ENCODE data around the gene HOXA13.

HOXA13 gene

DNA sequence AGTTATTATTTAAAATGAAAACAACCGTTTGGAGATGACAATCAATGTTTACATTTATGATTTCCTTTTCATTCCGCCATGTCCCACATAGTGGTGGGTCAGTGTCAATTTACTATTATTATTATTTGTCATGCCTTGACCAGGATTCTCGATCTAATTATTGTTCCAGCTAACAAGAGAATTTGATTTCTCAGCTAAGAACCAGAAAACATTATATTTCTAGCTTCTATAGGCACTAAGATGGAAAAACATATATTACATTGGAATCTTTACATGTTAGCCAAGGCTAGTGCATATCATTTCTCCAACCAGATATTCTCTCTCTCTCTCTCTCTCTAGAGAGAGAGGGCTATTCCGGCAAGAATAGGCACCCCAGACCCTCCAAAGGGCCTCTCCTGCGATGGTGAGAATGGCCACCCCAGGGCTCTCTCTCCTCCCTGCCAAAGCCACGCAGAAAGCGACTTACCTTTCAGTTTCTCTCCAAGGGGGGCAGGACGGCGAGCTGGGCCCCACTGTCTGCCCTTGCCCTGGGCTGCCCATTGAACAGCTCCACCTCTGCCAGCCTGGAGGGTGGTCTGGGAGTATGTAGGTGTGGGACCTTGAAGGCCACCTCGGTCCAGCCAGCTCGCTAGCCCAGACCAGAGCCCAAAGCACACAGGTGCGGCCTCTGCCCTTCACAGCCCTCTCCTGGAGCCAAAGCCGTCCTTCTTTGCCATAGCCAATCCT lies 49.9 kb downstream of the HOXA13 start (continued):
- TF ChIP-seq RBAK (tag by site-specific recombination; IDR thresholded peaks at IDR 0.05) (no peak), ZNF23 (tag by site-specific recombination; IDR thresholded peaks at IDR 0.05; ENCODE audit: borderline replicate concordance) (no peak), GLI4 (tag by site-specific recombination; IDR thresholded peaks at IDR 0.05) (no peak), GLIS2 (tag by site-specific recombination; IDR thresholded peaks at IDR 0.05) (peak; percentile 45; the same call in 1 of the 2 replicates), HOXA7 (CRISPR knock-in tag; IDR thresholded peaks at IDR 0.05; ENCODE audit: borderline replicate concordance) (no peak), ZNF76 (tag by site-specific recombination; IDR thresholded peaks at IDR 0.05; ENCODE audit: borderline replicate concordance, low read depth) (no peak), SP7 (tag by site-specific recombination; IDR thresholded peaks at IDR 0.05) (no peak), GLIS1 (tag by site-specific recombination; IDR thresholded peaks at IDR 0.05) (peak; percentile 15; the same call in 1 of the 2 replicates), ZNF404 (tag by site-specific recombination; IDR thresholded peaks at IDR 0.05) (no peak), ZNF561 (tag by site-specific recombination; IDR thresholded peaks at IDR 0.05; ENCODE audit: borderline replicate concordance) (no peak), ZNF670 (tag by site-specific recombination; IDR thresholded peaks at IDR 0.05; ENCODE audit: low read depth) (no peak), ZNF112 (tag by site-specific recombination; IDR thresholded peaks at IDR 0.05) (no peak), ZNF169 (tag by site-specific recombination; IDR thresholded peaks at IDR 0.05) (no peak), ZBTB17 (tag by site-specific recombination; IDR thresholded peaks at IDR 0.05) (no peak), ZSCAN16 (tag by site-specific recombination; IDR thresholded peaks at IDR 0.05) (no peak), ZNF558 (tag by site-specific recombination; IDR thresholded peaks at IDR 0.05) (no peak), ZNF341 (tag by site-specific recombination; IDR thresholded peaks at IDR 0.05; ENCODE audit: low read depth) (no peak; the same call in 1 of the 2 replicates), KLF9 (tag by site-specific recombination; IDR thresholded peaks at IDR 0.05; ENCODE audit: low read depth) (0 out of 2 replicates have a peak, but pooled peaks have one; percentile 14), ZBTB7A (tag by site-specific recombination; IDR thresholded peaks at IDR 0.05; ENCODE audit: low read depth) (no peak), ZNF785 (tag by site-specific recombination; IDR thresholded peaks at IDR 0.05) (no peak), ZSCAN30 (tag by site-specific recombination; IDR thresholded peaks at IDR 0.05) (no peak), ZNF292 (tag by site-specific recombination; IDR thresholded peaks at IDR 0.05; ENCODE audit: borderline replicate concordance, low read depth) (no peak)
- TF ChIP-seq, protein P1, sequence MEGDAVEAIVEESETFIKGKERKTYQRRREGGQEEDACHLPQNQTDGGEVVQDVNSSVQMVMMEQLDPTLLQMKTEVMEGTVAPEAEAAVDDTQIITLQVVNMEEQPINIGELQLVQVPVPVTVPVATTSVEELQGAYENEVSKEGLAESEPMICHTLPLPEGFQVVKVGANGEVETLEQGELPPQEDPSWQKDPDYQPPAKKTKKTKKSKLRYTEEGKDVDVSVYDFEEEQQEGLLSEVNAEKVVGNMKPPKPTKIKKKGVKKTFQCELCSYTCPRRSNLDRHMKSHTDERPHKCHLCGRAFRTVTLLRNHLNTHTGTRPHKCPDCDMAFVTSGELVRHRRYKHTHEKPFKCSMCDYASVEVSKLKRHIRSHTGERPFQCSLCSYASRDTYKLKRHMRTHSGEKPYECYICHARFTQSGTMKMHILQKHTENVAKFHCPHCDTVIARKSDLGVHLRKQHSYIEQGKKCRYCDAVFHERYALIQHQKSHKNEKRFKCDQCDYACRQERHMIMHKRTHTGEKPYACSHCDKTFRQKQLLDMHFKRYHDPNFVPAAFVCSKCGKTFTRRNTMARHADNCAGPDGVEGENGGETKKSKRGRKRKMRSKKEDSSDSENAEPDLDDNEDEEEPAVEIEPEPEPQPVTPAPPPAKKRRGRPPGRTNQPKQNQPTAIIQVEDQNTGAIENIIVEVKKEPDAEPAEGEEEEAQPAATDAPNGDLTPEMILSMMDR (tag by site-specific recombination; IDR thresholded peaks at IDR 0.05): no peak
- TF ChIP-seq, protein P2, sequence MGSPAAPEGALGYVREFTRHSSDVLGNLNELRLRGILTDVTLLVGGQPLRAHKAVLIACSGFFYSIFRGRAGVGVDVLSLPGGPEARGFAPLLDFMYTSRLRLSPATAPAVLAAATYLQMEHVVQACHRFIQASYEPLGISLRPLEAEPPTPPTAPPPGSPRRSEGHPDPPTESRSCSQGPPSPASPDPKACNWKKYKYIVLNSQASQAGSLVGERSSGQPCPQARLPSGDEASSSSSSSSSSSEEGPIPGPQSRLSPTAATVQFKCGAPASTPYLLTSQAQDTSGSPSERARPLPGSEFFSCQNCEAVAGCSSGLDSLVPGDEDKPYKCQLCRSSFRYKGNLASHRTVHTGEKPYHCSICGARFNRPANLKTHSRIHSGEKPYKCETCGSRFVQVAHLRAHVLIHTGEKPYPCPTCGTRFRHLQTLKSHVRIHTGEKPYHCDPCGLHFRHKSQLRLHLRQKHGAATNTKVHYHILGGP (tag by site-specific recombination; IDR thresholded peaks at IDR 0.05): no peak
- TF ChIP-seq, protein P3, sequence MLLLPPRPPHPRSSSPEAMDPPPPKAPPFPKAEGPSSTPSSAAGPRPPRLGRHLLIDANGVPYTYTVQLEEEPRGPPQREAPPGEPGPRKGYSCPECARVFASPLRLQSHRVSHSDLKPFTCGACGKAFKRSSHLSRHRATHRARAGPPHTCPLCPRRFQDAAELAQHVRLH (tag by site-specific recombination; IDR thresholded peaks at IDR 0.05): no peak
- TF ChIP-seq, protein P4, sequence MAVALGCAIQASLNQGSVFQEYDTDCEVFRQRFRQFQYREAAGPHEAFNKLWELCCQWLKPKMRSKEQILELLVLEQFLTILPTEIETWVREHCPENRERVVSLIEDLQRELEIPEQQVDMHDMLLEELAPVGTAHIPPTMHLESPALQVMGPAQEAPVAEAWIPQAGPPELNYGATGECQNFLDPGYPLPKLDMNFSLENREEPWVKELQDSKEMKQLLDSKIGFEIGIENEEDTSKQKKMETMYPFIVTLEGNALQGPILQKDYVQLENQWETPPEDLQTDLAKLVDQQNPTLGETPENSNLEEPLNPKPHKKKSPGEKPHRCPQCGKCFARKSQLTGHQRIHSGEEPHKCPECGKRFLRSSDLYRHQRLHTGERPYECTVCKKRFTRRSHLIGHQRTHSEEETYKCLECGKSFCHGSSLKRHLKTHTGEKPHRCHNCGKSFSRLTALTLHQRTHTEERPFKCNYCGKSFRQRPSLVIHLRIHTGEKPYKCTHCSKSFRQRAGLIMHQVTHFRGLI (tag by site-specific recombination; IDR thresholded peaks at IDR 0.05): no peak
- TF ChIP-seq, protein P5, sequence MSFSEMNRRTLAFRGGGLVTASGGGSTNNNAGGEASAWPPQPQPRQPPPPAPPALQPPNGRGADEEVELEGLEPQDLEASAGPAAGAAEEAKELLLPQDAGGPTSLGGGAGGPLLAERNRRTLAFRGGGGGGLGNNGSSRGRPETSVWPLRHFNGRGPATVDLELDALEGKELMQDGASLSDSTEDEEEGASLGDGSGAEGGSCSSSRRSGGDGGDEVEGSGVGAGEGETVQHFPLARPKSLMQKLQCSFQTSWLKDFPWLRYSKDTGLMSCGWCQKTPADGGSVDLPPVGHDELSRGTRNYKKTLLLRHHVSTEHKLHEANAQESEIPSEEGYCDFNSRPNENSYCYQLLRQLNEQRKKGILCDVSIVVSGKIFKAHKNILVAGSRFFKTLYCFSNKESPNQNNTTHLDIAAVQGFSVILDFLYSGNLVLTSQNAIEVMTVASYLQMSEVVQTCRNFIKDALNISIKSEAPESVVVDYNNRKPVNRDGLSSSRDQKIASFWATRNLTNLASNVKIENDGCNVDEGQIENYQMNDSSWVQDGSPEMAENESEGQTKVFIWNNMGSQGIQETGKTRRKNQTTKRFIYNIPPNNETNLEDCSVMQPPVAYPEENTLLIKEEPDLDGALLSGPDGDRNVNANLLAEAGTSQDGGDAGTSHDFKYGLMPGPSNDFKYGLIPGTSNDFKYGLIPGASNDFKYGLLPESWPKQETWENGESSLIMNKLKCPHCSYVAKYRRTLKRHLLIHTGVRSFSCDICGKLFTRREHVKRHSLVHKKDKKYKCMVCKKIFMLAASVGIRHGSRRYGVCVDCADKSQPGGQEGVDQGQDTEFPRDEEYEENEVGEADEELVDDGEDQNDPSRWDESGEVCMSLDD (tag by site-specific recombination; IDR thresholded peaks at IDR 0.05): no peak
- TF ChIP-seq, protein P6, sequence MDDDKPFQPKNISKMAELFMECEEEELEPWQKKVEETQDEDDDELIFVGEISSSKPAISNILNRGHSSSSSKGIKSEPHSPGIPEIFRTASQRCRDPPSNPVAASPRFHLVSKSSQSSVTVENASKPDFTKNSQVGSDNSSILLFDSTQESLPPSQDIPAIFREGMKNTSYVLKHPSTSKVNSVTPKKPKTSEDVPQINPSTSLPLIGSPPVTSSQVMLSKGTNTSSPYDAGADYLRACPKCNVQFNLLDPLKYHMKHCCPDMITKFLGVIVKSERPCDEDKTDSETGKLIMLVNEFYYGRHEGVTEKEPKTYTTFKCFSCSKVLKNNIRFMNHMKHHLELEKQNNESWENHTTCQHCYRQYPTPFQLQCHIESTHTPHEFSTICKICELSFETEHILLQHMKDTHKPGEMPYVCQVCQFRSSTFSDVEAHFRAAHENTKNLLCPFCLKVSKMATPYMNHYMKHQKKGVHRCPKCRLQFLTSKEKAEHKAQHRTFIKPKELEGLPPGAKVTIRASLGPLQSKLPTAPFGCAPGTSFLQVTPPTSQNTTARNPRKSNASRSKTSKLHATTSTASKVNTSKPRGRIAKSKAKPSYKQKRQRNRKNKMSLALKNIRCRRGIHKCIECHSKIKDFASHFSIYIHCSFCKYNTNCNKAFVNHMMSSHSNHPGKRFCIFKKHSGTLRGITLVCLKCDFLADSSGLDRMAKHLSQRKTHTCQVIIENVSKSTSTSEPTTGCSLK (tag by site-specific recombination; IDR thresholded peaks at IDR 0.05): no peak
- TF ChIP-seq, protein P7, sequence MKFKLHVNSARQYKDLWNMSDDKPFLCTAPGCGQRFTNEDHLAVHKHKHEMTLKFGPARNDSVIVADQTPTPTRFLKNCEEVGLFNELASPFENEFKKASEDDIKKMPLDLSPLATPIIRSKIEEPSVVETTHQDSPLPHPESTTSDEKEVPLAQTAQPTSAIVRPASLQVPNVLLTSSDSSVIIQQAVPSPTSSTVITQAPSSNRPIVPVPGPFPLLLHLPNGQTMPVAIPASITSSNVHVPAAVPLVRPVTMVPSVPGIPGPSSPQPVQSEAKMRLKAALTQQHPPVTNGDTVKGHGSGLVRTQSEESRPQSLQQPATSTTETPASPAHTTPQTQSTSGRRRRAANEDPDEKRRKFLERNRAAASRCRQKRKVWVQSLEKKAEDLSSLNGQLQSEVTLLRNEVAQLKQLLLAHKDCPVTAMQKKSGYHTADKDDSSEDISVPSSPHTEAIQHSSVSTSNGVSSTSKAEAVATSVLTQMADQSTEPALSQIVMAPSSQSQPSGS (tag by site-specific recombination; IDR thresholded peaks at IDR 0.05; ENCODE audit: low read depth): no peak
